Measurements from ENCODE around the gene SLC25A44. TPM values are rescaled to one million over a fixed set of nuclear protein-coding genes. Genes with fewer than 3 reads are reported as not detected.

The SLC25A44 gene
- total and polyA plus RNA-seq, 2 of the 8 experiments (the other 6 are each of a cell fraction or from before 2014, with no cell fraction given), result 23.4 to 32.1 TPM

DNA sequence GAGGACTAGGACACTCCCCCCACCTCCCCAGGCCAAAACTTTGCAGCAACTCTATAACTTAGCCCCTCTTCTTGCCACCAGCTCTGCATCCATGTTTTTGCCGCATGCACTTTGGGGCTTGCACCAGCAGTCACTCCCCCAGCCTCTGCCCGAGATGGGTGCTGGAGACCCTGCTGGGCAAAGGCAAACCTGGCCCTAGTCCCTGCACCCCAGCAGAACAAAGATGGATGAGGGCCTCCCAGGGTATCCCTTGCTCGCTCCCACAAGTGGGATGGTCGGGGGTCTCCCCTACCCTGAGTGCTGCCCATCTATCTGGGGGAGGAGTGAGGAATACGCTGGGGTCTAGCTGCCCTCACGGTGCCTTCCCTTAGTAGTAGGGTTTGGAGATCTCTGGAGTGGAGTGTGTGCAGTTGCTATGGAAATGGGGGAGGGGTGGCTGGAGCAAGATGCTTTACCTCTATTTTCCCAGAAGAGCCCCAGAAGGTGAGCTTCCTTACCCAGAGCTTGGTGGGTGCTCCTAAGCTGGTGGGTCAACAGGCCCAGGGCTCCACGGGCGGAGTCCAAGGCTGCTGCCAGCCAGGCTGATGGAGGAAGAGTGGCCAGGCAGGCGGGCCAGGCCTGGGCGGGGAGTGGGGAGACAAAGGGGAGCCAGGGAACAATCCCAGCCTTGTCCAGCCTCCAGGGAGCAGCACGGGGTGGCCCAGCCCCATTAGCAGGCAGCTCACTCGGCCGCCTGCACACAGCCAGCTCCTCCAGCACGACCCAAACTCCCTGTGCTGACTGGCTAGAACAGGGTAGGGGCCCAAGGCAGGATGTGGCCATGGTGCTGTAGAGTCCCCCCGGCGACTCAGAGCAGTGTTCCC lies 53.8 kb downstream of the SLC25A44 start, which contains the start of gene PAQR6:
PAQR6 (minus strand) TSS at position 597 of the 863 bp plus-strand sequence. CDS start 1,325 bp downstream, outside the sequence.
- Histone ChIP-seq H2BK12ac (ENCODE audit: low read depth, low read length) (no peak within 1 kb of the TSS), H2BK20ac (ENCODE audit: low read length) (0 out of 2 replicates have a peak within 1 kb of the TSS, but pooled peaks have one; percentile 61), H3K23me2 (ENCODE audit: low read depth, low read length) (no peaks in the 10 kb centered on the region), H2AK5ac (ENCODE audit: low read depth, low read length) (no peak within 1 kb of the TSS; the same call in 1 of the 2 replicates), H3K4ac (replicated peaks; ENCODE audit: insufficient read length, low read depth, low read length) (no peak within 1 kb of the TSS), H3K36me3 (ENCODE audit: control insufficient read depth in 2 of 4, insufficient read depth in 4 of 4, low read length in 3 of 4) (peaks cover 19 to 38% (median 27%) of the 10 kb centered on the region in 4 experiments), H3K27me3 (replicated peaks in 1 of 4; ENCODE audit: control insufficient read depth in 3 of 4, extremely low read depth in 1 of 4, insufficient read depth in 3 of 4, low read length in 3 of 4) (no peaks in the 10 kb centered on the region), H4K91ac (replicated peaks; ENCODE audit: insufficient read length, low read length) (no peak within 1 kb of the TSS), H3K4me3 (ENCODE audit: extremely low read depth in 1 of 4, insufficient read depth in 2 of 4, low read depth in 3 of 4, low read length in 4 of 4) (no peak within 1 kb of the TSS), H2BK120ac (replicated peaks; ENCODE audit: low read depth, low read length) (no peak within 1 kb of the TSS), H2BK15ac (ENCODE audit: low read length) (no peak within 1 kb of the TSS), H3K4me2 (ENCODE audit: insufficient read depth in 1 of 2, low read depth in 2 of 2, low read length in 2 of 2) (peak within 1 kb of the TSS in 1 of 2 experiments; percentile 17; a peak in 1 of 4 replicates), H4K8ac (ENCODE audit: extremely low read depth, insufficient read depth, low read length) (peak within 1 kb of the TSS; percentile 58), H3K14ac (ENCODE audit: insufficient read length) (no peak within 1 kb of the TSS), H3K23ac (ENCODE audit: insufficient read length) (no peak within 1 kb of the TSS), H3K9ac (replicated peaks in 1 of 4; ENCODE audit: extremely low read depth in 1 of 4, low read depth in 3 of 4, low read length in 3 of 4) (no peak within 1 kb of the TSS), H3K18ac (ENCODE audit: extremely low read depth, low read length) (peak within 1 kb of the TSS; percentile 38; the same call in 1 of the 2 replicates), H3K56ac (replicated peaks; ENCODE audit: insufficient read length, low read depth, low read length) (no peak within 1 kb of the TSS), H4K20me1 (replicated peaks in 1 of 2; ENCODE audit: control insufficient read depth in 1 of 2, insufficient read depth in 2 of 2, low read length in 2 of 2) (peaks cover 0 to 5% of the 10 kb centered on the region in 2 experiments), H2BK5ac (ENCODE audit: low read depth, low read length) (no peak within 1 kb of the TSS), H3K4me1 (replicated peaks in 1 of 4; ENCODE audit: control insufficient read depth in 3 of 4, insufficient read depth in 4 of 4, low read length in 3 of 4) (peaks cover 0 to 16% (median 9%) of the 10 kb centered on the region in 4 experiments), H4K5ac (ENCODE audit: insufficient read length, low read depth, low read length) (peak within 1 kb of the TSS; percentile 25), H3K79me2 (ENCODE audit: control insufficient read depth in 1 of 2, insufficient read depth in 2 of 2, low read length in 2 of 2) (no peaks in the 10 kb centered on the region), H2AFZ (ENCODE audit: low read length) (no peak within 1 kb of the TSS), H3K9me3 (ENCODE audit: insufficient read depth in 2 of 2, low read depth in 1 of 2, low read length in 1 of 2) (no peaks in the 10 kb centered on the region), H3K79me1 (ENCODE audit: low read depth, low read length) (no peaks in the 10 kb centered on the region), H3K27ac (ENCODE audit: low read depth, low read length) (peak within 1 kb of the TSS; percentile 8; the same call in 1 of the 2 replicates)
- POLR2A ChIA-PET (ENCODE audit: partially characterized antibody), result interaction anchor here (0.6 to 11.8 kb wide), 21 partner anchors 9 to 198 kb away, joined by 3 to 102 read pairs (median 4); partner anchors contain the start of genes PMF1, SMG5 and TMEM79
- FAIRE-seq (no peak), DNase-seq (ENCODE audit: low read depth in 1 of 2, low spot score in 2 of 2) (peak in 1 of 2 experiments; percentile 64)
- WGBS, 2 experiments (ENCODE audit: extremely low coverage in 1 of 2, insufficient coverage in 1 of 2, insufficient read length in 1 of 2, insufficient replicate concordance in 2 of 2, low coverage in 1 of 2, low lambda C conversion rate in 2 of 2, missing lambda C conversion rate in 1 of 2), result 86% methylated on average over 16 of the region's 16 CpGs; no CpG with 5 or more reads in 1 of the 2 experiments
- CTCF ChIA-PET (ENCODE audit: partially characterized antibody), result interaction anchor here (0.7 to 47.2 kb wide), 11 partner anchors 9 to 151 kb away, joined by 3 to 1265 read pairs (median 4); partner anchors contain the start of gene SEMA4A
- TF ChIP-seq RFX5 (IDR thresholded peaks at IDR 0.05; ENCODE audit: borderline replicate concordance, low read depth, low read length) (no peak), POLR2AphosphoS5 (IDR thresholded peaks at IDR 0.05; ENCODE audit: low read depth, low read length) (peak; percentile 53; the same call in 1 of the 2 replicates)
